ENCODE measurements around the gene SLC25A13.

- TF ChIP-seq POLR2A (IDR thresholded peaks at IDR 0.05) (no peak), CTCF (IDR thresholded peaks at IDR 0.05) (no peak)
These were observed 142.1 kb downstream of the SLC25A13 start for GRCh38 chr7:96179837-96180236.

Measured in breast epithelium (tissue), 3 donors.